Left ventricle myocardium inferior (tissue), 1 donor: ENCODE data around the gene ALDH3B1. TPM values are rescaled to one million over a fixed set of nuclear protein-coding genes. Genes with fewer than 3 reads are reported as not detected.
A peak's percentile ranks its signal among the peaks of the same experiment; 100 is the strongest.

Experiments used
- DNase-seq: peaks from one replicate; pipeline ENCODE4 v3.0.0-alpha.2; 2020
- H3K27ac ChIP-seq: fragments of 200-600 bp; replicated peaks from 2 replicates; pipeline ENCODE4 v1.8.0; 2021
- H3K27me3 ChIP-seq: fragments of 200-600 bp; 2 replicates; pipeline ENCODE4 v1.8.0; 2021; ENCODE audit warnings: low read depth
- H3K36me3 ChIP-seq: fragments of 200-600 bp; 2 replicates; pipeline ENCODE4 v1.8.0; 2021
- H3K4me1 ChIP-seq: fragments of 200-600 bp; 2 replicates; pipeline ENCODE4 v1.8.0; 2021
- H3K4me3 ChIP-seq: fragments of 200-600 bp; 2 replicates; pipeline ENCODE4 v1.8.0; 2021; ENCODE audit warnings: mild to moderate bottlenecking, moderate library complexity
- H3K9me3 ChIP-seq: fragments of 200-600 bp; replicated peaks from 2 replicates; pipeline ENCODE4 v1.8.0; 2021
- intact Hi-C: fragments of 100-400 bp; cut with micrococcal nuclease; formaldehyde crosslinking; loops from one replicate; pipeline ENCODE4 v1.11.0; 2022
- total RNA-seq: library from RNA; stranded (reverse); fragmentation: NEBNext Ultra II Directional; extraction: Animal tissue kit (Norgen Biotek cat#: 25700); gene quantifications from one replicate; pipeline ENCODE4 v1.2.1, GENCODE V29; 2021
- TF ChIP-seq, protein P1 (sequence below): fragments of 200-600 bp; IDR thresholded peaks from 2 replicates; pipeline ENCODE4 v1.8.0; 2021; ENCODE audit warnings: antibody characterized with exemption, mild to moderate bottlenecking, borderline replicate concordance
- donor health status: DM: no; HTN: yes; CAD: no; lungs with severe emphysema.

The ALDH3B1 gene
- total RNA-seq, 1 donor from 2014 or later, result 3.7 TPM

DNA sequence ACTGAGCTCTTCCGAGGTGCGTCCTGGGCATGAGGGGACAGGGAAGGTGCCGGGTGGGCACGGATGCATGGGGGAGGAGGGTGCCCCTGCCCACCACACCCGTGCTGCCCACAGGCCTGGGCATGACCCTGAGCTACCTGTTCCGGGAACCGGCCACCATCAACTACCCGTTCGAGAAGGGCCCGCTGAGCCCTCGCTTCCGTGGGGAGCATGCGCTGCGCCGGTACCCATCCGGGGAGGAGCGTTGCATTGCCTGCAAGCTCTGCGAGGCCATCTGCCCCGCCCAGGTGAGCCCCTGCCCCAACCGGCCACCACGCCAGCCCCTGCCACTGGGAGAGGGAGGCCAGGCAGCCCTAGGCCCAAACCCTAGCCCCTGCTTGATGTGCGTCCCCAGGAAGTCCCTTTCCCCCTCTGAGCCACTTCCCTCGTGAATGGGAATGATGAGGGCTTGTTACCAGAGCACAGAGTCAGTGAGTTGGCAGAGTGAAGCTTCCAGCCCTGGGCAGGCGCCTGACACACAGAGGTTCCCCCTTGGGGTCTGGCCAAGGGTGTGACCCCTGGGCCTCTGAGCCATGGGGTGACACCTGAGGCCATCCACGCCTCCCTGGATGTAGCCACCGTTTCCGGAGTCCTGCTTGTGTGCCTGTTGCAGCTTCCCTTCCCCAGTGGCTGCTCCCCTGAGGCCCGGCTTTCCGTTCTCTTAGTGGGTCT lies 23.0 kb downstream of the ALDH3B1 start:
- no peak for DNase-seq
- intact Hi-C loops, result no loop called here
- H3K4me3 ChIP-seq, result peak overlapping the region; percentile 89
- H3K9me3 ChIP-seq, result no peaks in the 10 kb centered on the region
- H3K36me3 ChIP-seq, result peaks cover 38% of the 10 kb centered on the region
- no peaks in the 10 kb centered on the region for H3K27me3 ChIP-seq
- TF ChIP-seq, protein P1, sequence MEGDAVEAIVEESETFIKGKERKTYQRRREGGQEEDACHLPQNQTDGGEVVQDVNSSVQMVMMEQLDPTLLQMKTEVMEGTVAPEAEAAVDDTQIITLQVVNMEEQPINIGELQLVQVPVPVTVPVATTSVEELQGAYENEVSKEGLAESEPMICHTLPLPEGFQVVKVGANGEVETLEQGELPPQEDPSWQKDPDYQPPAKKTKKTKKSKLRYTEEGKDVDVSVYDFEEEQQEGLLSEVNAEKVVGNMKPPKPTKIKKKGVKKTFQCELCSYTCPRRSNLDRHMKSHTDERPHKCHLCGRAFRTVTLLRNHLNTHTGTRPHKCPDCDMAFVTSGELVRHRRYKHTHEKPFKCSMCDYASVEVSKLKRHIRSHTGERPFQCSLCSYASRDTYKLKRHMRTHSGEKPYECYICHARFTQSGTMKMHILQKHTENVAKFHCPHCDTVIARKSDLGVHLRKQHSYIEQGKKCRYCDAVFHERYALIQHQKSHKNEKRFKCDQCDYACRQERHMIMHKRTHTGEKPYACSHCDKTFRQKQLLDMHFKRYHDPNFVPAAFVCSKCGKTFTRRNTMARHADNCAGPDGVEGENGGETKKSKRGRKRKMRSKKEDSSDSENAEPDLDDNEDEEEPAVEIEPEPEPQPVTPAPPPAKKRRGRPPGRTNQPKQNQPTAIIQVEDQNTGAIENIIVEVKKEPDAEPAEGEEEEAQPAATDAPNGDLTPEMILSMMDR, result no peak
- peak overlapping the region; percentile 94 for H3K27ac ChIP-seq
- H3K4me1 ChIP-seq, result peaks cover 82% of the 10 kb centered on the region

DNA sequence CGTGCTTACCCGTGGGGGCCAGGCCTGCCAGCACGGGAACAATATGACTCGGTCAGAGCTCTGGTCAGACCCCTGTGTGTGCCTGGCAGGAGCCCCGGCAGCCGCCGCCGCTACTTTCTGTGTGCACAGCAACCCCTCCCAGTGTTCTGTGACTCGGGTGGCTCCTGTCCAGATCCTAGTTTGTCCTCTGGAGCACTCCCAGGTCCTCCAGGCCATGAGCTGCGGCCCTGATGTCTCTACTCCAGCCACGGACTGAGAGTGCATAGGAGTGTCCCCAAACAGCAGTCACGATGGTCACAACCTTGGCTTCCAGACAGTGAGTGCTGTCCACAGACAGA lies 23.6 kb downstream of the ALDH3B1 start:
- peak; percentile 71 for DNase-seq
- Histone ChIP-seq H3K27me3 (no peaks in the 10 kb centered on the region), H3K4me1 (peaks cover 88% of the 10 kb centered on the region), H3K4me3 (peak overlapping the region; percentile 89), H3K27ac (peak overlapping the region; percentile 94), H3K36me3 (peaks cover 38% of the 10 kb centered on the region), H3K9me3 (no peaks in the 10 kb centered on the region)
- intact Hi-C loops, result no loop called here
- TF ChIP-seq, protein P1, result no peak

DNA sequence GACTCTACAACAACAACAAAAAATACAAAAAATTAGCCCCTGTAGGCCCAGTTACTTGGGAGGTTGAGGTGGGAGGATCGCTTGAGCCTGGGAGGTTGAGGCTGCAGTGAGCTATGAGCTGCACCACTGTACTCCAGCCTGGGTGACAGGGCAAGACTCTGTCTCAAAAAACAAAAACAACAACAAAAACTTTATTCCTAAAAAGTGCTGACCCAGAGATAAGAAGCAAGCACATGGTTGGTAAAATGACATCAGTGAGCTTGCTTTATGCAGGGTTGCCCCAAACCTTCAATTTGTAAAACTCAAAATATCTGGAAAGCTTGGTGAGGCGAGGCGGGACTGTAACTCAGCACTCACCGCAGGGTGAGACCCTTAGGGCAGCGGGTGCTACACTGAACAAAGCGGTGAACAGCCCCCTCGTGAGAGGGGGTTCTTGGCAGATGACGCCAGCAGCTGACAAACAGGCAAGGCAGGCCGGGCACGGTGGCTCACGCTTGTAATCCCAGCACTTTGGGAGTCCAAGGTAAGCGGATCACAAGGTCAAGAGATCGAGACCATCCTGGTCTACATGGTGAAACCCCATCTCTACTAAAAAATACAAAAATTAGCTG lies 25.2 kb downstream of the ALDH3B1 start:
- H3K4me1 ChIP-seq, result peaks cover 94% of the 10 kb centered on the region
- H3K27ac ChIP-seq, result peak overlapping the region; percentile 94

DNA sequence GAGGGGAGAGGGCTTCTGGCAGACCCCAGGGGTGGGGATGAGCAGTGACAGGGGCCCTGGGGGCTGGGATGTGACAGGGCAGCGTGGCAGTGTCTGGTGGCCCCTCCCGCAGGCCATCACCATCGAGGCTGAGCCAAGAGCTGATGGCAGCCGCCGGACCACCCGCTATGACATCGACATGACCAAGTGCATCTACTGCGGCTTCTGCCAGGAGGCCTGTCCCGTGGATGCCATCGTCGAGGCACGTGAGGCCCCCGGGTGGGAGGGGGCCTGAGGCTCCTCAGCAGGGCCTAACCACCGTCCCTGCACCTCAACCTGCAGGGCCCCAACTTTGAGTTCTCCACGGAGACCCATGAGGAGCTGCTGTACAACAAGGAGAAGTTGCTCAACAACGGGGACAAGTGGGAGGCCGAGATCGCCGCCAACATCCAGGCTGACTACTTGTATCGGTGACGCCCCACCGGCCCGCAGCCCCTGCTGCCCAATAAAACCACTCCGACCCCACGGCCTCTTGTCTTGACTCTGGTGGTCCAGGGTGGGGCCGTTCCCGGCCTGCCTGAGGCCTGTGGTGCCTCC lies 26.1 kb downstream of the ALDH3B1 start:
- peak overlapping the region; percentile 94 for H3K27ac ChIP-seq
- DNase-seq, result no peak
- no peaks in the 10 kb centered on the region for H3K27me3 ChIP-seq
- no peak overlapping the region for H3K4me3 ChIP-seq
- peaks cover 94% of the 10 kb centered on the region for H3K4me1 ChIP-seq
- H3K36me3 ChIP-seq, result peaks cover 38% of the 10 kb centered on the region
- no peaks in the 10 kb centered on the region for H3K9me3 ChIP-seq
- TF ChIP-seq, protein P1, result no peak
- intact Hi-C loops, result no loop called here

More for the DNA sequence above, 25.2 kb downstream of the ALDH3B1 start:
- Histone ChIP-seq H3K27me3 (no peaks in the 10 kb centered on the region), H3K9me3 (no peaks in the 10 kb centered on the region), H3K4me3 (no peak overlapping the region), H3K36me3 (peaks cover 38% of the 10 kb centered on the region)
- TF ChIP-seq, protein P1, result no peak
- intact Hi-C loops, result no loop called here
- no peak for DNase-seq

DNA sequence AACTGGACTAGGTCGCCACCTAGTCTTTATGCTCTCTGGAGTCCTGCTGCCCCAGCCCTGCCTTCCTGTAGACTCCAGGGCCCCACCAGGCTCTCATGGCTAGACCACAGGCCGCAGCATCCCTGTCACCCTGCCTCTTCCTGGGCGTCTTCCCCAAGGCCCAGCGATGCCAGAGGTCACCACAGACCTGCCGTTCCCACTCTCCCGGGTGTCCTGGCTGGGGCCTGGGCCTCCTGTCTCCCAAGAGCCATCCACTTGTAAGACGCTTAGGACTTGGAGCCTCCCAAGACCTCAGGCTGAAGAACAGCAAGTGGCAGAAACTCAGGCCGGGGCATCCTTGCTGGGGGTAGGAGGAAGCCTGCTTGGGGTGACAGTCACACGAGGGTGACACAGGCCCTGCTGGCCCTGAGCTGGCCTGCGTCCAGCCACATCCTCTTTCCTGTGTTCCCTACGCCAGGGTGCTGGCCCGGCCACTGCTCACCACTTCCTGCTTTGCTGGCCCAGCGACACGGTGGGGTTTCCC lies 26.7 kb downstream of the ALDH3B1 start:
- Histone ChIP-seq H3K27me3 (no peaks in the 10 kb centered on the region), H3K27ac (peak overlapping the region; percentile 94), H3K36me3 (peaks cover 38% of the 10 kb centered on the region), H3K9me3 (no peaks in the 10 kb centered on the region), H3K4me1 (peaks cover 88% of the 10 kb centered on the region), H3K4me3 (no peak overlapping the region)
- intact Hi-C loops, result no loop called here
- TF ChIP-seq, protein P1, result no peak
- peak; percentile 73 for DNase-seq
